CD4-positive, alpha-beta T cell treated with Interleukin-17A for 1 hour (primary cell): ENCODE data around the gene BIN1.

Experiments
- DNase-seq: peaks from one replicate; pipeline ENCODE4 v3.0.0-alpha.2; 2020

The BIN1 gene

GRCh38 chr2:127072970-127073369 lies 34.0 kb downstream of the BIN1 start:
- DNase-seq: no peak

- DNase-seq: no peak
Measured at GRCh38 chr2:127072396-127072795, 34.6 kb downstream of the BIN1 start.

GRCh38 chr2:127071901-127072328 lies 35.0 kb downstream of the BIN1 start:
- DNase-seq: no peak

- DNase-seq: no peak
Measured at GRCh38 chr2:127070221-127070620, 36.7 kb downstream of the BIN1 start.

- DNase-seq: no peak
Measured at GRCh38 chr2:127069536-127069935, 37.4 kb downstream of the BIN1 start.

GRCh38 chr2:127069003-127069402 lies 38.0 kb downstream of the BIN1 start:
- no peak for DNase-seq

GRCh38 chr2:127068351-127068741 lies 38.6 kb downstream of the BIN1 start:
- DNase-seq: no peak

GRCh38 chr2:127067620-127068350 lies 39.2 kb downstream of the BIN1 start:
- DNase-seq: peak; percentile 81

- DNase-seq: no peak
Measured at GRCh38 chr2:127066942-127067341, 40.0 kb downstream of the BIN1 start.

GRCh38 chr2:127065940-127066318 lies 41.0 kb downstream of the BIN1 start:
- DNase-seq: no peak

GRCh38 chr2:127065299-127065939 lies 41.5 kb downstream of the BIN1 start:
- no peak for DNase-seq

GRCh38 chr2:127064642-127065250 lies 42.2 kb downstream of the BIN1 start:
- DNase-seq: peak; percentile 46

- DNase-seq: no peak
Measured at GRCh38 chr2:127063701-127064590, 43.0 kb downstream of the BIN1 start.

- DNase-seq: no peak
Measured at GRCh38 chr2:127061375-127062273, 45.3 kb downstream of the BIN1 start.

- no peak for DNase-seq
Measured at GRCh38 chr2:127060264-127060945, 46.5 kb downstream of the BIN1 start.

GRCh38 chr2:127059559-127059958 lies 47.4 kb downstream of the BIN1 start:
- no peak for DNase-seq

GRCh38 chr2:127058954-127059252 lies 48.1 kb downstream of the BIN1 start:
- no peak for DNase-seq

- no peak for DNase-seq
Measured at GRCh38 chr2:127058246-127058953, 48.6 kb downstream of the BIN1 start.

- no peak for DNase-seq
Measured at GRCh38 chr2:127057371-127058245, 49.3 kb downstream of the BIN1 start.
